Stimulated activated CD4-positive, alpha-beta T cell treated with anti-CD3 and anti-CD28 coated beads, Interleukin-4, amount 100 ng/mL, for 48 hours (primary cell): ENCODE results near the gene ENG.
A peak's percentile ranks its signal among the peaks of the same experiment; 100 is the strongest.

Experiments used
- DNase-seq, 2 donors: peaks; one replicate each; pipeline ENCODE4 v3.0.0-alpha.2; 2020; ENCODE audit warnings: low read depth in 2 of 2

ENG gene

DNA sequence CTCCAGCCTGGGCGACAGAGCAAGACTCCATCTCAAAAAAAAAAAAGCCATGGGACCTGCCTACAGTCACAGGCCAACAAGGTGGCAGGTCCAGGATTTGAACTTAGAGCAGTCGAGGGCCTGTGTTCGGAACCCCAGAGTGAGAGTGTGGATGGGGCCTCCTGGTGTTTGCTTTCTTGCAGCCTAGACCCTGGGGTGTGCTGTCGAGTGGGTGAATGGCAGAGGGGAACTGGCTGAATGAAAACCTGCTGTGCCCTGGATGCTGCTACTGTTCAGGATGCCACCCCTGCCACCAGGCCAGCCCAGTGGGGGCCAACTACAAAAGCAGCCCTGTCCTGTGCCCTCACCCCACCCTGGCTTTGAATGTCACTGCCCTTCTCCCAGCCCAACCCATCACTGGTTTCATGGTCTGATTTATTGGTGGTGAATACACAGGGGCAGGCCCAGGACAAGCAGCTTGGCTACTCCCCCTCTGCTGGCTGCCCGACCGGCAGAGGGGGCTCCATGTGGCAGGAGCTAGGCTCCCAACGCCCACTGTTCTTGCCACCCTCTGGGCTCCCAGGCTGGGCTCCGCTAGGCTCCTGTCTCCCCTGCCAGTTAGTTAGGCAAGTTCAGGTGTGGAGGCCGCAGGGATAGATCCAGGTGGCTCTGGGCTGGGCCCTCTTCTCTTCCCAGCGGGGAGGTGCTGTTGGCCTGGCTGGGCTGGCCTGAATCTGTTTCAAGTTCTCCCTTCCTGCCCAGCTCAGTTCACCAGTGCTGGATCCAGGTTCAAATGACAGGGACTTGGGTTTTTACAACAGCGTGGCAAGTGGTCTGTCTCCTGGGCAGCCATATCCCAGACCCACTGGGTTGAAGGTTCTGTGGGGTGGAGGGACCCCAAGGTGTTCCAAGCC, 39.6 kb downstream of the ENG start:
- no peak for DNase-seq

DNA sequence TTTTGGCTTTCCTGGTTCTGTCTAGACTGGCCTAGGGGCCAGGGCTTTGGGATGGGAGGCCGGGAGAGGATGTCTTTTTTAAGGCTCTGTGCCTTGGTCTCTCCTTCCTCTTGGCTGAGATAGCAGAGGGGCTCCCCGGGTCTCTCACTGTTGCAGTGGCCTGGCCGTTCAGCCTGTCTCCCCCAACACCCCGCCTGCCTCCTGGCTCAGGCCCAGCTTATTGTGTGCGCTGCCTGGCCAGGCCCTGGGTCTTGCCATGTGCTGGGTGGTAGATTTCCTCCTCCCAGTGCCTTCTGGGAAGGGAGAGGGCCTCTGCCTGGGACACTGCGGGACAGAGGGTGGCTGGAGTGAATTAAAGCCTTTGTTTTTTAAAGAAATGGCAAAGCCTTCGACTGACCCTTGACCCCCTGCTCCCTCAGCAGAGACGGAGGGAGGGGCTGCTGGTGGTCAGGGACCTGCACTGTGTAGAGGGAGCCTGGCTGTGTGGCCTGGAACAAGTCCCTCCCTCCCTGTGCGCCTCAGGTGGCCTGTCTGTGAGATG, 40.7 kb downstream of the ENG start:
- no peak for DNase-seq

DNA sequence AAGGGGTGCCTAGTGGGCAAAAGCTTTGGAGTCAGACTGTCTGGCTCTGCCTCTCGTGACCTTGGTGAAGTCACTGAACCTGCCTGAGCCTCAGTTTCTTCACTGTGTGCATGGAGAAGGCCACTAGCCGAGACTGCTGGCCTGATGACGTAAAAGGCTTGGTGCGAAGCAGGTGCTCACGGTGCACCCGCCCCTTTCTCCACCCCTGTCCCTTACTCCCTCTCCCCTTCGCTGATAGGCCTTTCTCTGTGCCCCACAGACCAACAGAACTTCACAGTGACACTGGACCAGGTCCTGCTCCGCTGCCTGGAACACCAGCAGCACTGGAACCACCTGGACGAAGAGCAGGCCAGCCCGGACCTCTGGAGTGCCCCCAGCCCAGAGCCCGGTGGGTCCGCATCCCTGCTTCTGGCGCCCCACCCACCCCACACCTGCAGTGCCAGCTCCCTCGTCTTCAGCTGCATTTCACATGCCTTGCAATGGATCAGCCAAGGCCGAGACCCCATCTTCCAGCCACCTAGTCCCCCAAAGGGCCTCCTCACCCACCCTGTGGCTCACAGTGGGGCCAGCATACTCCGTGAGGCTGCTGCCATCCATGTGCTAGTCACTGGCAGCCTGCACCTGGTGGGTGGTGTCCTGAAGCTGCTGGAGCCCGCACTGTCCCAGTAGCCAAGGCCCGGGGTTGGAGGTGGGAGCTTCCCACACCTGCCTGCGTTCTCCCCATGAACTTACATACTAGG, 41.4 kb downstream of the ENG start:
- no peak for DNase-seq

- DNase-seq, result no peak
Measured at GRCh38 chr9:127812011-127812410, 42.4 kb downstream of the ENG start.

DNA sequence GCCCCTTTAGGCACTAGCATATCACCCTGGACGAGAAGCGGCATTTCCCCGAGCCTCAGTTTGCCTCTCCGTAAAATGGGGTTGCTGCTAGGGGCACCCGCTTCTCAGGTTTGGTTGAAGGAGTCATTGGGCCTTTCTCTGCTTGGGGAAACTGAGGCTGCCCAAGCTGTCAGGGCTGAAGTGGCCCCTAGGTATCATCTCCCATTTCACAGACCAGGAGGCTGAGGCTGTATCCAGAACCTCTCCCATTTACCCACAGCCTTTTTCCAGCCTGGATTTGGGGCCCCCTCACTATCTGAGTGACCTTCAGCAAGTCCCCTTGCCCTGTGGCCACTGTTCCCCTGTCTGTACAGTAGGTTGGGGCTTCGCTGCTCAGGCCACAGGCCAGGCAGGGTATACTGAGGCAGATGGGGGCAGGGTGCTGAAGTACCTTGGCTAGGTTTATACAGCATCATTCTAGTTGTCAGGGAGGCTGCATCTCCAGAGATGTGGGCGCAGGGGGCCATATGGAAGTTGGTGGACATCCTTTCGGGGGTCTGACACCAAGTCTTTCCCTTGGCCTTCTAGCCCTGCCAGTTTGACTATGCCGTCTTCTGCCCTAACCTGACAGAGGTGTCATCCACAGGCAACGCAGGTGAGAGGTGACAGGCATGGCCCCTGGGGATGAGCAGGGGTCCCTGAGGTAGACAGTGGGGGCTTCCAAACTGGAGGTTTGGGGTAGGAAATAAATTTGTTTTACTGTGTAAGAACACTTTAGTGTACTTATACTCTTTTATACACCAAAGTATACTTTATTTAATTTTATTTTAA, 43.9 kb downstream of the ENG start:
- DNase-seq, result no peak

- no peak for DNase-seq
Measured at GRCh38 chr9:127809540-127810377, 44.7 kb downstream of the ENG start.

DNA sequence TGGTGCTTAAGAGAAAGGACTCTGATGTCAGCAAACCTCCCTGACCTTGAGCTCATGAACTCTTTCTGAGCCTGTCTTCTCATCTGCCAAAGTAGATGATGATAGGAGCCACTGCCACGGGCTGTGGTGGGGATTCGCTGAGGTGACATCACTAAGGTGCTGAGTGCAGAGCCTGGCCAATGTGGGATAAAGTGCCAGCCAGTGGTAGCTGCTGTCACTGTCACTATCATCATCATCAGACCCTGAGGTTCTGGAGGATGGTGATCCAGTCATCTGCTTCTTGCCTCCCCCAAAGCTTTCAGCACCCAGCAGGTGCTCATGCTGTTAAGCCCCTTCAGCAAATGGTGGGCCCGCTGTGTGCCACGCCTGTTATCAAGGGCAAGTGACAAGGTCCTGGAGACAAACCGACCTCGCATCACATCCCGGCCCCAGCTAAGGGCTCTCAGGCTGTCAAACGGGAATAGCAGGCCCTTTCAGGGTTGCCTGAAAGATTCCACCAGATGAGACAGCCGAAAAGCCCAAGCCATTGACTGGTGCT, 45.4 kb downstream of the ENG start:
- DNase-seq, result no peak

DNA sequence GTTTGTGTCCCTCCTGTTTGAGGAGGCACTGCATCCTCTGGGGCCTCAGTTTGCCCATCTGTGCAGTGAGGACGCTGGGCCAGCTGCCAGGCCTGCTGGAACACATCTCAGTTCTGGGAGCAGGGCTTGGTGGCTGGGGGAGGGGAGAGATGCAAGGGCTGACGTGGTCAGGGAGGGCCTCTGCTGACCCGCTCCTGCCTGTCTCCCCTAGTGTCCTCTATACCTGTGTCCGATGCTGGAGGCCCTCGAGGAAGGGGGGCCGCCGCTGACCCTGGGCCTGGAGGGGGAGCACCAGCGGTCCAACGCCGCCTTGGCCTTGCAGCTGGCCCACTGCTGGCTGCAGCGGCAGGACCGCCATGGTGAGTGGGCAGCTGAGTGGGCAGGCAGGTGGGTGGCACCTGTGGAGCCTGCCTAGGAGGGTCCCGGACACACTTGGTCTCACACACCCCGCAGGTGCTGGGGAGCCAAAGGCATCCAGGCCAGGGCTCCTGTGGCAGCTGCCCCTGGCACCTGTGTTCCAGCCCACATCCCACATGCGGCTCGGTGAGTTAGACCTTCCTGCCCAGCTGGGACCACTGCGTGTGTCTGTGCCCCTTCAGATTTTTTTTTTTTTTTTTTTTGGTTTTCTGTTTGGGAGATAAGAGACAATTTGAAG, 46.0 kb downstream of the ENG start:
- DNase-seq, result no peak

GRCh38 chr9:127806871-127807270, 47.6 kb downstream of the ENG start:
- DNase-seq, result no peak

- peak in 1 of 2 donors; percentile 31 for DNase-seq
Measured at GRCh38 chr9:127805620-127806019, 48.8 kb downstream of the ENG start.

DNA sequence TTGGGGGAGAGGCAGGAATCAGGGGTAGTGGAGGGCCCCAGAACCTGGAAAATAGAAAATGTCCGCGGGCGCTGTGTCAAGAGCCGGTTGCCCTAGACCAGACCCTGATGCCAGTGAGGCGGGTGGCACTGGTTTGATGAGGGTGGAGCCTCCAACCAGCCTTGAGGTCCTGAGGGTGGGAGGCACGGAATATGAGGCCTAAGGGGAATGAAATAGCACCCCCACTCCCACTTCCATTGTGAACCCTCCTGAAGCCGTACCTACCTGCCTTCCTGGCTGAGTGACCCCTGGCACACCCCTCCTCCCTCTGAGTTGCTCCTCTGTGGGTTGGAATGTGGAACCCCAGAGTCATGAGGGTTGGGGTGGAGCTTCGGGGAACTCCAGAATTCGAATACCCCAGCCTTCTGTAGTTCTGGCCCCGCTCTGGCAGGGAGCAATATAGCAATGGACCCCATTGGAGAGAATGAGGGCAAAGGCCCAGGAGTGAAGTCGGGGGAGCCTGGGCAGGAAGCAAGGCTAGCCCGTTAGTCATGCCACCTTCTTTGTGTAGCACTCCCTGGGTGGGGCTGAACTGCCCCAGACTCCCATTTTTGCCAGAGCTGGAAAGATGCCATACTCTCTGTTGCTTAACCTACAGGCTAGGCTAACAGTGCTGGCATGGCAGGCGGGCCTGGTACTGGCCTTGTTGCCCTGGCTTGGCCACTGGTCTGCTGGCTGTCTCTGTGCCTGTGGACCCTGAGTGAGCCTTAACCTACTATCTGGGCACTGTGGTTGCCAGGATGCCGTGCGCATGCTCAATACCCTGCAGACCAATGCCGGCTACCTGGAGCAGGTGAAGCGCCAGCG, 50.7 kb downstream of the ENG start:
- DNase-seq, result no peak

- peak; percentile 76 to 82 for DNase-seq
Measured at GRCh38 chr9:127802576-127803443, 51.6 kb downstream of the ENG start, which contains the start of gene FPGS. FPGS (plus strand) TSS chr9:127802882; CDS start chr9:127802925, 43 bp downstream.

DNA sequence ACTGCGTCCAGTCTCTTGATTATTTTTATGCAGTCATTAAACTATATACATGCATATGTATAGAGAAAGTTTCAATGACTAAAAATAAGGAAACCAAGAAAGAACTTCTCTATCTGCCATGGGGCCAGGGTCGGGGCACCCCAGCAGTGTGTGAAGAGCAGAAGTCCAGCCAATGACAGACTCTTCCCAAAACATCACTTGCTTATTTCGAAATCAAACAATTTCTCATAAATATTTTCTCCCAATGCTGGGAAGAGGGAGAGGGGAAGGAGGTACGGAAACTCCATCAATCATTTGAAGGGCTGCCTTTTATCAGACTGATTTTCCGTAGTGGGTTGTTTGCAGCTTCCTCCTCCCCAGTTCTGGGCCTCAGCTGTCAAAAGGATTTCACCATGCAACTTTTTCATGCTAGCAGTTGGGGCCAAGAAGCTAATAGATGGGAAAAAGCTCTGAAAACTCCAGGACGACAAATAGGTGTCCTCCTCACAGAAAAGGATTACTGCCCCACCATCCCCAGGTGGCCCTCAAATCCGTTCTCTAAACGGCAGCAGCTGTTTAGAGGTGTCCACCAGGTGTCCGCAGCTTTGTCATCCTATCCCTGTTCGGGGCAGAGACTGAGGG, 52.4 kb downstream of the ENG start:
- no peak for DNase-seq

DNA sequence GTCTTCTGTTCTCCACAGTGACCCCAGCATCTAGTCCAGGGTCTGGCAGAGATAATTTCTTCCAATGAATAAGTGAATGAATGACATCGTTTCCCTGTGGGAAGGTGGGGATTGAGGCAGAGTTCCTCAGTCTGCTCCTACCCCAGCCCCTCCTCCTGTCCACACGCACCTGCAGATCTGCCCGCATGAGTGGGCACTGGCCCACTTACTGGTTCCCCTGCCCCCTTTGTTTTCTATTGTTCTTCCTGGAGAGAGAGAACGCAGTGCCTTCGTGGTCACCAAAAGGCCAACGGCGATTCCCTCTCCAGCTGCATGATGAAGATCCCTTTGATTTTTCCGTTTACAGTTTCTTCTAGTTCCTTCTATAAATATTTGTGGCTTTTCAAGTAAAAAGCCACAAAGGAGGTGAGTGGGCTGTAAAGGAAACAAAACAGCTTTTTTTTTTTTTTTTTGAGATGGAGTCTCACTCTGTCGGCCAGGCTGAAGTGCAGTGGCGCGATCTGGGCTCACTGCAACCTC, 57.5 kb downstream of the ENG start:
- DNase-seq, result no peak

GRCh38 chr9:127796225-127796813, 58.1 kb downstream of the ENG start:
- DNase-seq, result no peak

DNA sequence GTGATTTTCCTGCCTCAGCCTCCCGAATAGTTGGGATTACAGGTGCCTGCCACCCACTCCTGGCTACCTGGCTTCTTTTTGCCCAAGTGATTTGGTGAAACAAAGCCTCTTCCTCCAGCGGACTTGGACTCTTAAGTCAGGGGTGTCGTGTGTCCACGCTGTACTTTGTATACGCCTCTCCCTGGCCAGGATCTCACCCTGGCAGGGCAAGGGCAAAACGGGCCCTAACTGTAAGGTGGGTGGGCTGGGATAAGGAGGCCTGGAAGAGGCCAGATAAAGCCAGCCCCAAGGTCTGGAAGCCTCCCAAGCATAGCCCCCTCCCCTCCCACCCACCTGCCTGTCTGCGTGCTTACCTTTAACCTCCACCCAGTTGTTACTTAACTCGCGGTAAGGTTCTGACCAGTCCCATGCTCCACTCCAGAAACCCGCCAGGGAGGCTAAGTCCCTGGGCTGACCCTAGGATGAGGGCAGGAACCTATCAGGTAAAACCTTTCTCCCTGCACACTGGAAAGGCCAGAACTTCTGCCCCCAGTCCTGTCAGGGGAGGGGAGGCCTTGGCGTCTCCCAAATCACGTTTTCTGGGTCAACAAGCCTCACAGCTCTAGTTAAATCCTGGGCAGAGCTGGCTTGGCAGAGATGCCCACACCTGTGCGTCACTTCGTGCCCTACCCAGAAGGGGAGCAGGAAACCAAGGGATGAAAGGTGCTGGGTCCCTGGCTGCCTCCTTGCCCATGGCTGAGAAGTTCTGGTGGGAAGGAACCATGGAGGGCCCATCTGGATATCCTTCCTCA, 60.3 kb downstream of the ENG start:
- no peak for DNase-seq
